Right lobe of liver (tissue), 4 donors: ENCODE data around the gene ZNF493.

Source experiments
- CTCF ChIP-seq, 4 donors: fragments of 200-600 bp in 3 of 4; fragments of 450-650 bp in 1 of 4; IDR thresholded peaks; one replicate each; pipeline versions ENCODE4 v1.5.1 to v1.8.0; 2016 to 2022; ENCODE audit warnings: antibody characterized with exemption in 4 of 4, mild to moderate bottlenecking in 2 of 4
- POLR2A ChIP-seq: fragments of 450-650 bp; IDR thresholded peaks from one replicate; pipeline ENCODE4 v1.6.1; 2017; ENCODE audit warnings: antibody characterized with exemption, mild to moderate bottlenecking
- donor health status: DM: no; HTN: no; CAD: no.
- donor health status: DM: no; HTN: no; CAD: no.
- donor health status: DM: no; HTN: yes; CAD: no.

DNA sequence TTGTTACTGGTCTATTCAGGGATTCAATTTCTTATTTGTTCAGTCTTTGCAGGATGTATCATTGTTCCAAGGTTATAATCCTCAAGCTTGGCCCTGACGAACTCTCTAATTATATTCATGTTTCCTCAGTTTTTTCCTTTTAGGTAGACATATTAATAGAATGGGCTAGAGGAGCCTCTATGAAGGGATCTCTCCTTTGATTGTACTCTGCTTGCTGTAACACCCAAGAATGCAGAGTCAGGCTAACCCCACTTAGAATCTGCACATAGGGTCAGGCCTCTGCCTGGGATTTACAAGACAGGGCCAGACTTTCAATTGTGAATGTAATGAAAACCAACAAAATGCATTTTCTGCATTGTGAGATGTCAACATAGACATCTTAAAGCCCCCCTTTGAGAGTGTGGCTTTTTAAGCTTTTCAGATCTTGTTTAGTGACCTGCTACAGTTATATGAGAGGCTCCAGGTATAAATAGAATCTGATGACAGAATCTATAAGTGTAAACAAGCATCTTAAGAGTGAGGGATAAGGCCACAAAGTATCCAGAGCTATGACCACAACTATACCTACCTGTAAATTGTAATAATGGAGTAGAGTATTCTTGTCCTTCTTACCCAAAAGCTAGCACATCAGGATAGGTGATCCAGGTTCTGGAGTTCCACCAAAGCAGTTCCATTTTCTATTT, 5.5 kb downstream of the ZNF493 start:
- no peak for TF ChIP-seq POLR2A
- no peak for TF ChIP-seq CTCF (IDR thresholded peaks at IDR 0.05)
